Liver (tissue), 9 donors: ENCODE data around the gene KANSL1. TPM values are rescaled to one million over a fixed set of nuclear protein-coding genes. Genes with fewer than 3 reads are reported as not detected.

Experiments
- DNase-seq: peaks from one replicate; pipeline ENCODE4 v3.0.0-alpha.2; 2017; ENCODE audit warnings: low spot score
- H3K27ac ChIP-seq, 2 donors: one replicate each; pipeline ENCODE4 v1.7.0; 2013; ENCODE audit warnings: inconsistent platforms in 2 of 2, low read length in 2 of 2, control low read depth in 1 of 2, low read depth in 1 of 2, mild to moderate bottlenecking in 1 of 2
- H3K27me3 ChIP-seq, 4 donors: one replicate each; pipeline versions ENCODE4 v1.6.1 to v1.7.0; 2013; ENCODE audit warnings: low read length in 3 of 4, inconsistent platforms in 1 of 4, mild to moderate bottlenecking in 1 of 4, moderate library complexity in 1 of 4; ENCODE audit not compliant: control insufficient read depth in 4 of 4, insufficient read depth in 4 of 4
- H3K36me3 ChIP-seq, 4 donors: one replicate each; pipeline versions ENCODE4 v1.6.1 to v1.7.0; 2013; ENCODE audit warnings: low read length in 3 of 4, mild to moderate bottlenecking in 3 of 4, low read depth in 1 of 4, moderate library complexity in 1 of 4; ENCODE audit not compliant: control insufficient read depth in 4 of 4, insufficient read depth in 3 of 4
- H3K4me1 ChIP-seq, 4 donors: one replicate each; pipeline versions ENCODE4 v1.6.1 to v1.7.0; 2013; ENCODE audit warnings: low read length in 3 of 4, mild to moderate bottlenecking in 3 of 4, moderate library complexity in 1 of 4; ENCODE audit not compliant: control insufficient read depth in 4 of 4, insufficient read depth in 4 of 4
- H3K4me3 ChIP-seq, 3 donors: one replicate each; pipeline versions ENCODE4 v1.6.1 to v1.7.0; 2013; ENCODE audit warnings: low read length in 3 of 3, control low read depth in 1 of 3, low read depth in 1 of 3, mild to moderate bottlenecking in 1 of 3
- H3K9ac ChIP-seq, 2 donors: one replicate each; pipeline ENCODE4 v1.7.0; 2013; ENCODE audit warnings: low read length in 2 of 2, mild to moderate bottlenecking in 2 of 2, moderate library complexity in 2 of 2, control low read depth in 1 of 2, low read depth in 1 of 2
- H3K9me3 ChIP-seq, 4 donors: one replicate each; pipeline versions ENCODE4 v1.6.1 to v1.7.0; 2013; ENCODE audit warnings: low read length in 3 of 4; ENCODE audit not compliant: control insufficient read depth in 4 of 4
- ATF3 ChIP-seq: IDR thresholded peaks from 2 replicates; pipeline ENCODE4 v1.6.1; 2016; ENCODE audit warnings: antibody characterized with exemption
- EGR1 ChIP-seq, 2 donors: IDR thresholded peaks; 2 replicates each; pipeline ENCODE4 v1.6.1; 2016 to 2018; ENCODE audit warnings: antibody characterized with exemption in 2 of 2, low read depth in 2 of 2
- FOXA1 ChIP-seq: IDR thresholded peaks from 2 replicates; pipeline ENCODE4 v1.6.1; 2016; ENCODE audit warnings: antibody characterized with exemption
- FOXA2 ChIP-seq: IDR thresholded peaks from 2 replicates; pipeline ENCODE4 v1.6.1; 2016; ENCODE audit warnings: antibody characterized with exemption
- GABPA ChIP-seq, 2 donors: IDR thresholded peaks in 1 of 2; conservative IDR thresholded peaks in 1 of 2; 2 replicates each; pipeline ENCODE4 v1.6.1; 2016; ENCODE audit warnings: antibody characterized with exemption in 2 of 2, mild to moderate bottlenecking in 1 of 2, moderate library complexity in 1 of 2
- HNF4A ChIP-seq, 2 donors: conservative IDR thresholded peaks; 2 replicates each; pipeline ENCODE4 v1.6.1; 2016; ENCODE audit warnings: antibody characterized with exemption in 2 of 2, mild to moderate bottlenecking in 2 of 2
- HNF4G ChIP-seq: IDR thresholded peaks from 2 replicates; pipeline ENCODE4 v1.6.1; 2016; ENCODE audit warnings: antibody characterized with exemption
- JUND ChIP-seq, 2 donors: IDR thresholded peaks; 2 replicates each; pipeline ENCODE4 v1.6.1; 2016; ENCODE audit warnings: antibody characterized with exemption in 2 of 2
- MAX ChIP-seq: IDR thresholded peaks from 2 replicates; pipeline ENCODE4 v1.6.1; 2016; ENCODE audit warnings: antibody characterized with exemption
- NR2F2 ChIP-seq: IDR thresholded peaks from 2 replicates; pipeline ENCODE4 v1.6.1; 2016; ENCODE audit warnings: antibody characterized with exemption
- RAD21 ChIP-seq, 2 donors: IDR thresholded peaks; 2 replicates each; pipeline ENCODE4 v1.6.1; 2016; ENCODE audit warnings: antibody characterized with exemption in 2 of 2, mild to moderate bottlenecking in 2 of 2
- REST ChIP-seq: IDR thresholded peaks from 2 replicates; pipeline ENCODE4 v1.6.1; 2016; ENCODE audit warnings: antibody characterized with exemption, mild to moderate bottlenecking
- RXRA ChIP-seq, 2 donors: IDR thresholded peaks; 2 replicates each; pipeline ENCODE4 v1.6.1; 2017 to 2018; ENCODE audit warnings: antibody characterized with exemption in 2 of 2, mild to moderate bottlenecking in 1 of 2
- SP1 ChIP-seq: IDR thresholded peaks from 2 replicates; pipeline ENCODE4 v1.6.1; 2018; ENCODE audit warnings: antibody characterized with exemption, mild to moderate bottlenecking
- TAF1 ChIP-seq: conservative IDR thresholded peaks from 2 replicates; pipeline ENCODE4 v1.6.1; 2016; ENCODE audit warnings: antibody characterized with exemption, mild to moderate bottlenecking
- YY1 ChIP-seq: IDR thresholded peaks from 2 replicates; pipeline ENCODE4 v1.6.1; 2016; ENCODE audit warnings: antibody characterized with exemption, mild to moderate bottlenecking
- WGBS: extraction: QIAGEN DNeasy Blood & Tissue Kit; methylation state at CpG from one replicate; pipeline ENCODE4 v1.1.7; 2013; 5-methylcytosine and 5-hydroxymethylcytosine counted together
- polyA plus RNA-seq, 2 donors: library from polyadenylated mRNA; stranded (reverse) in 1 of 2; unstranded in 1 of 2; fragments of 200-250 nt in 1 of 2; fragments of >200 nt in 1 of 2; fragmentation: Nextera tagmentation in 1 of 2; extraction: Ambion mirVana in 1 of 2; gene quantifications; one replicate each; pipeline versions ENCODE4 v1.2.1 to v1.2.3, GENCODE V29; 2013 to 2015
- total RNA-seq, 2 donors: library from RNA; depleted of rRNA; stranded (reverse); fragments of >200 nt; gene quantifications; one replicate each; pipeline ENCODE4 v1.2.3, GENCODE V29; 2014
- TF ChIP-seq, protein P1 (sequence below): IDR thresholded peaks from 2 replicates; pipeline ENCODE4 v1.6.1; 2016; ENCODE audit warnings: antibody characterized with exemption
- TF ChIP-seq, protein P2 (sequence below): fragments of 150-350 bp; IDR thresholded peaks from 2 replicates; pipeline ENCODE4 v1.5.1; 2017; ENCODE audit warnings: improper control_type of control experiment, low read depth, low read length; ENCODE audit not compliant: missing input control
- donor health status: healthy.
- donor health status: healthy.
- donor health status: healthy.
- donor health status: healthy.
- donor health status: healthy.

KANSL1 gene
- total and polyA plus RNA-seq, 4 donors: 5.5 to 86.3 (median 24.0) TPM

- DNase-seq: no peak
- Histone ChIP-seq H3K4me1 (peaks cover 14 to 57% (median 26%) of the 10 kb centered on the region in 4 donors), H3K27ac (no peak overlapping the region), H3K4me3 (no peak overlapping the region), H3K27me3 (no peaks in the 10 kb centered on the region), H3K36me3 (peaks cover 0 to 1% (median 0%) of the 10 kb centered on the region in 4 donors), H3K9me3 (no peaks in the 10 kb centered on the region), H3K9ac (no peak overlapping the region)
- 78% methylated on average over 3 of the region's 3 CpGs for WGBS
- TF ChIP-seq RAD21 (IDR thresholded peaks at IDR 0.05) (no peak), HNF4G (no peak), EGR1 (IDR thresholded peaks at IDR 0.05; ENCODE audit: low read depth in 2 of 2) (no peak), RXRA (IDR thresholded peaks at IDR 0.05) (no peak), TAF1 (no peak), FOXA2 (no peak), GABPA (IDR thresholded peaks at IDR 0.05 in 1 of 2, conservative IDR thresholded peaks at IDR 0.05 in 1 of 2) (no peak), HNF4A (conservative IDR thresholded peaks at IDR 0.05) (no peak), FOXA1 (no peak), MAX (no peak), JUND (IDR thresholded peaks at IDR 0.05) (no peak), REST (no peak), YY1 (no peak), SP1 (no peak)
- TF ChIP-seq, protein P1, sequence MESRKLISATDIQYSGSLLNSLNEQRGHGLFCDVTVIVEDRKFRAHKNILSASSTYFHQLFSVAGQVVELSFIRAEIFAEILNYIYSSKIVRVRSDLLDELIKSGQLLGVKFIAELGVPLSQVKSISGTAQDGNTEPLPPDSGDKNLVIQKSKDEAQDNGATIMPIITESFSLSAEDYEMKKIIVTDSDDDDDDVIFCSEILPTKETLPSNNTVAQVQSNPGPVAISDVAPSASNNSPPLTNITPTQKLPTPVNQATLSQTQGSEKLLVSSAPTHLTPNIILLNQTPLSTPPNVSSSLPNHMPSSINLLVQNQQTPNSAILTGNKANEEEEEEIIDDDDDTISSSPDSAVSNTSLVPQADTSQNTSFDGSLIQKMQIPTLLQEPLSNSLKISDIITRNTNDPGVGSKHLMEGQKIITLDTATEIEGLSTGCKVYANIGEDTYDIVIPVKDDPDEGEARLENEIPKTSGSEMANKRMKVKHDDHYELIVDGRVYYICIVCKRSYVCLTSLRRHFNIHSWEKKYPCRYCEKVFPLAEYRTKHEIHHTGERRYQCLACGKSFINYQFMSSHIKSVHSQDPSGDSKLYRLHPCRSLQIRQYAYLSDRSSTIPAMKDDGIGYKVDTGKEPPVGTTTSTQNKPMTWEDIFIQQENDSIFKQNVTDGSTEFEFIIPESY: no peak
- TF ChIP-seq, protein P2, sequence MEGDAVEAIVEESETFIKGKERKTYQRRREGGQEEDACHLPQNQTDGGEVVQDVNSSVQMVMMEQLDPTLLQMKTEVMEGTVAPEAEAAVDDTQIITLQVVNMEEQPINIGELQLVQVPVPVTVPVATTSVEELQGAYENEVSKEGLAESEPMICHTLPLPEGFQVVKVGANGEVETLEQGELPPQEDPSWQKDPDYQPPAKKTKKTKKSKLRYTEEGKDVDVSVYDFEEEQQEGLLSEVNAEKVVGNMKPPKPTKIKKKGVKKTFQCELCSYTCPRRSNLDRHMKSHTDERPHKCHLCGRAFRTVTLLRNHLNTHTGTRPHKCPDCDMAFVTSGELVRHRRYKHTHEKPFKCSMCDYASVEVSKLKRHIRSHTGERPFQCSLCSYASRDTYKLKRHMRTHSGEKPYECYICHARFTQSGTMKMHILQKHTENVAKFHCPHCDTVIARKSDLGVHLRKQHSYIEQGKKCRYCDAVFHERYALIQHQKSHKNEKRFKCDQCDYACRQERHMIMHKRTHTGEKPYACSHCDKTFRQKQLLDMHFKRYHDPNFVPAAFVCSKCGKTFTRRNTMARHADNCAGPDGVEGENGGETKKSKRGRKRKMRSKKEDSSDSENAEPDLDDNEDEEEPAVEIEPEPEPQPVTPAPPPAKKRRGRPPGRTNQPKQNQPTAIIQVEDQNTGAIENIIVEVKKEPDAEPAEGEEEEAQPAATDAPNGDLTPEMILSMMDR: no peak
These were observed 49.4 kb downstream of the KANSL1 start for GRCh38 chr17:46143827-46144236.

DNA sequence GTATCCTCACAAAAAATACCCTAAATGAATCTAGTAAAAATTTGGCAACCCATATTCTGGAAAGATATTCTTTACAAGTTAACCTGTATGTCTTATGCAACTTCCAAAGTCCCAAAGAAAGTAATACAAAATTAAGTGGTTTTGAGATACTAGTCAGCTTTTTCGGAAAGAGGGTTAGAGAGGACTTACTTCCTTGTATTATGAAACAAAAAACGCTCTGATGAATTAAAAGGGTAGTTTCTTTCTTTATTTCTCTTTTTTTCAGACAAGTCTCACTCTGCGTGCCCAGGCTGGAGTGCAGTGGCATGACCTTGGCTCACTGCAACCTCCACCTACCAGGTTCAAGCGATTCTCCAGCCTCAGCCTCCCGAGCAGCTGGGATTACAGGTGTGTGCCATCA lies 51.6 kb downstream of the KANSL1 start:
- peaks cover 0 to 1% (median 0%) of the 10 kb centered on the region in 4 donors for H3K36me3 ChIP-seq
- no peak for DNase-seq
- peaks cover 14 to 60% (median 27%) of the 10 kb centered on the region in 4 donors for H3K4me1 ChIP-seq
- no peak for TF ChIP-seq JUND (IDR thresholded peaks at IDR 0.05)
- TF ChIP-seq EGR1 (IDR thresholded peaks at IDR 0.05; ENCODE audit: low read depth in 2 of 2): no peak
- no peak for TF ChIP-seq TAF1
- no peak for TF ChIP-seq HNF4G
- no peak for TF ChIP-seq RXRA (IDR thresholded peaks at IDR 0.05)
- no peak for TF ChIP-seq GABPA (IDR thresholded peaks at IDR 0.05 in 1 of 2, conservative IDR thresholded peaks at IDR 0.05 in 1 of 2)
- no peak for TF ChIP-seq NR2F2
- no peak for TF ChIP-seq RAD21 (IDR thresholded peaks at IDR 0.05)
- no peak for TF ChIP-seq HNF4A (conservative IDR thresholded peaks at IDR 0.05)
- no peak for TF ChIP-seq FOXA2
- TF ChIP-seq FOXA1: no peak
- TF ChIP-seq YY1: no peak
- no peak for TF ChIP-seq ATF3
- no peak overlapping the region for H3K4me3 ChIP-seq
- no peaks in the 10 kb centered on the region for H3K9me3 ChIP-seq
- H3K9ac ChIP-seq: no peak overlapping the region
- WGBS: 60% methylated on average over 5 of the region's 5 CpGs
- peak overlapping the region in 1 of 2 donors; percentile 52 for H3K27ac ChIP-seq
- no peaks in the 10 kb centered on the region for H3K27me3 ChIP-seq
